ENCODE data around the gene ADGRG6. TPM values are rescaled to one million over a fixed set of nuclear protein-coding genes. Genes with fewer than 3 reads are reported as not detected.

The ADGRG6 gene
- polyA plus RNA-seq, 3 donors from 2014 or later, result 0.47 TPM; not detected in 2

- Mint-ChIP-seq H3K36me3 (no peaks in the 10 kb centered on the region), H3K27ac (no peak overlapping the region), H3K4me3 (no peak overlapping the region), H3K27me3 (ENCODE audit: low read depth in 3 of 3) (peaks cover 0 to 6% (median 0%) of the 10 kb centered on the region in 3 donors), H3K9me3 (no peaks in the 10 kb centered on the region), H3K4me1 (no peaks in the 10 kb centered on the region)
- DNase-seq, result no peak
These were observed 15.1 kb downstream of the ADGRG6 start for GRCh38 chr6:142316791-142317368.

- Mint-ChIP-seq H3K36me3 (no peaks in the 10 kb centered on the region), H3K9me3 (no peaks in the 10 kb centered on the region), H3K4me3 (no peak overlapping the region), H3K27me3 (ENCODE audit: low read depth in 3 of 3) (peaks cover 0 to 6% (median 0%) of the 10 kb centered on the region in 3 donors), H3K4me1 (no peaks in the 10 kb centered on the region), H3K27ac (no peak overlapping the region)
- no peak for DNase-seq
These were observed 16.9 kb downstream of the ADGRG6 start for GRCh38 chr6:142318714-142319113.

- H3K4me1 Mint-ChIP-seq, result no peaks in the 10 kb centered on the region
- H3K27ac Mint-ChIP-seq, result no peak overlapping the region
- no peaks in the 10 kb centered on the region for H3K36me3 Mint-ChIP-seq
- no peak overlapping the region for H3K4me3 Mint-ChIP-seq
- H3K9me3 Mint-ChIP-seq, result no peaks in the 10 kb centered on the region
- no peaks in the 10 kb centered on the region for H3K27me3 Mint-ChIP-seq (ENCODE audit: low read depth in 3 of 3)
- no peak for DNase-seq
These were observed 18.6 kb downstream of the ADGRG6 start for GRCh38 chr6:142320366-142320765.

GRCh38 chr6:142321451-142321850 lies 19.6 kb downstream of the ADGRG6 start:
- Mint-ChIP-seq H3K4me3 (no peak overlapping the region), H3K27ac (no peak overlapping the region), H3K36me3 (no peaks in the 10 kb centered on the region), H3K9me3 (no peaks in the 10 kb centered on the region), H3K27me3 (ENCODE audit: low read depth in 3 of 3) (no peaks in the 10 kb centered on the region), H3K4me1 (no peaks in the 10 kb centered on the region)
- DNase-seq, result no peak

- H3K27me3 Mint-ChIP-seq (ENCODE audit: low read depth in 3 of 3), result no peaks in the 10 kb centered on the region
- H3K4me1 Mint-ChIP-seq, result no peaks in the 10 kb centered on the region
- no peaks in the 10 kb centered on the region for H3K36me3 Mint-ChIP-seq
- H3K9me3 Mint-ChIP-seq, result no peaks in the 10 kb centered on the region
- no peak overlapping the region for H3K4me3 Mint-ChIP-seq
- H3K27ac Mint-ChIP-seq, result no peak overlapping the region
- DNase-seq, result no peak
These were observed 20.3 kb downstream of the ADGRG6 start for GRCh38 chr6:142322066-142322465.

GRCh38 chr6:142322504-142323198 lies 20.8 kb downstream of the ADGRG6 start:
- Mint-ChIP-seq H3K4me3 (no peak overlapping the region), H3K36me3 (no peaks in the 10 kb centered on the region), H3K4me1 (no peaks in the 10 kb centered on the region), H3K27me3 (ENCODE audit: low read depth in 3 of 3) (no peaks in the 10 kb centered on the region), H3K27ac (no peak overlapping the region), H3K9me3 (no peaks in the 10 kb centered on the region)
- DNase-seq, result no peak

GRCh38 chr6:142323377-142323776 lies 21.6 kb downstream of the ADGRG6 start:
- Mint-ChIP-seq H3K27me3 (ENCODE audit: low read depth in 3 of 3) (no peaks in the 10 kb centered on the region), H3K4me3 (no peak overlapping the region), H3K36me3 (no peaks in the 10 kb centered on the region), H3K4me1 (no peaks in the 10 kb centered on the region), H3K27ac (no peak overlapping the region), H3K9me3 (no peaks in the 10 kb centered on the region)
- DNase-seq, result no peak

GRCh38 chr6:142324111-142324510 lies 22.3 kb downstream of the ADGRG6 start:
- no peak overlapping the region for H3K27ac Mint-ChIP-seq
- no peaks in the 10 kb centered on the region for H3K36me3 Mint-ChIP-seq
- no peaks in the 10 kb centered on the region for H3K27me3 Mint-ChIP-seq (ENCODE audit: low read depth in 3 of 3)
- no peaks in the 10 kb centered on the region for H3K4me1 Mint-ChIP-seq
- no peaks in the 10 kb centered on the region for H3K9me3 Mint-ChIP-seq
- no peak for DNase-seq
- H3K4me3 Mint-ChIP-seq, result no peak overlapping the region

GRCh38 chr6:142325111-142325510 lies 23.3 kb downstream of the ADGRG6 start:
- no peak overlapping the region for H3K27ac Mint-ChIP-seq
- H3K36me3 Mint-ChIP-seq, result no peaks in the 10 kb centered on the region
- peaks cover 0 to under 1% (median 0%) of the 10 kb centered on the region in 6 donors for H3K9me3 Mint-ChIP-seq
- H3K27me3 Mint-ChIP-seq (ENCODE audit: low read depth in 3 of 3), result no peaks in the 10 kb centered on the region
- no peaks in the 10 kb centered on the region for H3K4me1 Mint-ChIP-seq
- no peak overlapping the region for H3K4me3 Mint-ChIP-seq
- no peak for DNase-seq

GRCh38 chr6:142326540-142326939 lies 24.7 kb downstream of the ADGRG6 start:
- Mint-ChIP-seq H3K4me3 (no peak overlapping the region), H3K27me3 (ENCODE audit: low read depth in 3 of 3) (no peaks in the 10 kb centered on the region)

GRCh38 chr6:142328070-142328469 lies 26.3 kb downstream of the ADGRG6 start:
- Mint-ChIP-seq H3K27ac (no peak overlapping the region), H3K36me3 (no peaks in the 10 kb centered on the region), H3K4me1 (no peaks in the 10 kb centered on the region), H3K4me3 (no peak overlapping the region), H3K27me3 (ENCODE audit: low read depth in 3 of 3) (no peaks in the 10 kb centered on the region), H3K9me3 (peaks cover 0 to 1% (median 0%) of the 10 kb centered on the region in 6 donors)
- DNase-seq, result no peak

More at GRCh38 chr6:142326540-142326939, 24.7 kb downstream of the ADGRG6 start:
- Mint-ChIP-seq H3K27ac (no peak overlapping the region), H3K4me1 (no peaks in the 10 kb centered on the region), H3K9me3 (peaks cover 0 to 1% (median 0%) of the 10 kb centered on the region in 6 donors), H3K36me3 (no peaks in the 10 kb centered on the region)
- no peak for DNase-seq

GRCh38 chr6:142329486-142330113 lies 27.8 kb downstream of the ADGRG6 start:
- Mint-ChIP-seq H3K27ac (no peak overlapping the region), H3K36me3 (no peaks in the 10 kb centered on the region), H3K4me1 (no peaks in the 10 kb centered on the region), H3K9me3 (peaks cover 0 to 1% (median 0%) of the 10 kb centered on the region in 6 donors), H3K4me3 (no peak overlapping the region), H3K27me3 (ENCODE audit: low read depth in 3 of 3) (no peaks in the 10 kb centered on the region)
- DNase-seq, result no peak

- no peak overlapping the region for H3K4me3 Mint-ChIP-seq
- DNase-seq, result no peak
- H3K27me3 Mint-ChIP-seq (ENCODE audit: low read depth in 3 of 3), result no peaks in the 10 kb centered on the region
- peaks cover 0 to 1% (median 0%) of the 10 kb centered on the region in 6 donors for H3K9me3 Mint-ChIP-seq
- no peak overlapping the region for H3K27ac Mint-ChIP-seq
- no peaks in the 10 kb centered on the region for H3K4me1 Mint-ChIP-seq
- no peaks in the 10 kb centered on the region for H3K36me3 Mint-ChIP-seq
These were observed 29.3 kb downstream of the ADGRG6 start for GRCh38 chr6:142331075-142331551.

GRCh38 chr6:142331601-142332000 lies 29.8 kb downstream of the ADGRG6 start:
- Mint-ChIP-seq H3K36me3 (no peaks in the 10 kb centered on the region), H3K27ac (no peak overlapping the region), H3K27me3 (ENCODE audit: low read depth in 3 of 3) (no peaks in the 10 kb centered on the region), H3K4me1 (no peaks in the 10 kb centered on the region), H3K9me3 (peaks cover 0 to 1% (median 0%) of the 10 kb centered on the region in 6 donors), H3K4me3 (no peak overlapping the region)
- no peak for DNase-seq
